AG09319 (cell line): ENCODE results near the gene POLR2F.
"Not testable (repeated sequence)": the region's sequence is repeated elsewhere in the genome, so short reads cannot be mapped to it uniquely, and the experiment has no call there.

Experiments
- DNase-seq: peaks from one replicate; pipeline ENCODE4 v3.0.0-alpha.2; 2010; ENCODE audit warnings: low read depth; ENCODE audit errors: extremely low read depth
- CTCF ChIP-seq: IDR thresholded peaks from 2 replicates; pipeline ENCODE4 v1.5.1; 2011; ENCODE audit warnings: low read depth, mild to moderate bottlenecking, inconsistent platforms, low read length, moderate library complexity

The POLR2F gene

DNA sequence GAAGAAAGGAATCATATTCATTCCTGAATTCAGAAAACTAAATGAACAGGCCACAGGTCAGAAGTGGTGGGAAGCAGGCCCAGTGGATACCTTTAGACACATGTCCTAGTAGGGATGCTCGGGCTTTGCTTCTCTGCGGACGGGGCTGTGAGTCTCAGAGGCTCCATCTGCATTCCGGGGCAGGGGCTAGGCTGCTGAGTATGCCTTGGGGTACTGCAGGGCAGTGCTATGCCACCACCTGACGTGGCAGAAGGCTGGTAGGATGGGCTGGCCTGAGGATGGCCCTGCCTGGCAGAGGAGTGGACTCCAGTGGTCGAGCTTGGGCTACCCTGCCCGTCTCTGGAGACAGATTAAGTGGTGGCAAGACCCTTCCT is 9.7 kb upstream of the POLR2F start:
- no peak for TF ChIP-seq CTCF
- DNase-seq: no peak

DNA sequence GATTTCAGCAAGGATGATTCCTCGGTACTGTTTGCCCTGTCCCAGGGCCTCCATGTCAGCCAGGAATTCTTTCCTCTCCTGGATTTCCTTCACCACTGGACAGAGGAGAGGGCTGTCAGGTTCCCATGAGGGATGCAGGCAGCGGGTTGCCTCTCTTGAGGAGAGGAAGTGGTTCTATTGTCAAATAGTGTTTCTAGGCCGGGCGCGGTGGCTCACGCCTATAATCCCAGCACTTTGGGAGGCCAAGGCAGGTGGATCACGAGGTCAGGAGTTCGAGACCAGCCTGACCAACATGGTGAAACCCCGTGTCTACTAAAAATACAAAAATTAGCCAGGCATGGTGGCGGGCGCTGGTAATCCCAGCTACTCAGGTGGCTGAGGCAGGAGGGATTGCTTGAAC is 9.1 kb upstream of the POLR2F start:
- DNase-seq: not testable (repeated sequence)

DNA sequence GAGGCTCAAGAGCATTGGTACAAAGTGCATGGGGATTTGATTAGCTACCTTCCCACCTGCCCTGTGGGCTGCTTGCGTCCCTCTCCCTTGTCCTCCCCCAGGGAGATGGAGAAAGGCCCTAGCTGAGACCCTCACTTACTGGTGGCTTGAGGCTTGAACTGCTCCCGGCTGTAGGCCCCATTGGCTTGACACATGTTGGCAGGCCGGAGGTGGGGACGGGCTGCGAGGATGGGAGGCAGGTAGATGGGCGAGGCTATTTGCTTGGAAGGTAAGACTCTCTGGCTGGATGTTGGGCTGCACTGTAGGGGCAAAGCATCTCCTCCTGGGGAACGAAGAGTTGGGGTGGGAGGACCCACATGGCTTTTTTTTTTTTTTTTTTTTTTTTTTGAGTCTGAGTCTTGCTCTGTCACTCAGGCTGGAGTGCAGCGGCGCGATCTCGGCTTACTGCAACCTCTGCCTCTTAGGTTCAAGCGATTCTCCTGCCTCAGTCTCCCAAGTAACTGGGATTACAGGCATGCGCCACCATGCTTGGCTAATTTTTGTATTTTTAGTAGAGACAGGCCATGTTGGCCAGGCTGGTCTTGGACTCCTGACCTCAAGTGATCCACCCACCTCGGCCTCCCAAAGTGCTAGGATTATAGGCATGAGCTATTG is 6.2 kb upstream of the POLR2F start:
- not testable (repeated sequence) for DNase-seq

GRCh38 chr22:37951305-37951704 is 2.2 kb upstream of the POLR2F start:
- no peak for DNase-seq
- no peak for TF ChIP-seq CTCF

DNA sequence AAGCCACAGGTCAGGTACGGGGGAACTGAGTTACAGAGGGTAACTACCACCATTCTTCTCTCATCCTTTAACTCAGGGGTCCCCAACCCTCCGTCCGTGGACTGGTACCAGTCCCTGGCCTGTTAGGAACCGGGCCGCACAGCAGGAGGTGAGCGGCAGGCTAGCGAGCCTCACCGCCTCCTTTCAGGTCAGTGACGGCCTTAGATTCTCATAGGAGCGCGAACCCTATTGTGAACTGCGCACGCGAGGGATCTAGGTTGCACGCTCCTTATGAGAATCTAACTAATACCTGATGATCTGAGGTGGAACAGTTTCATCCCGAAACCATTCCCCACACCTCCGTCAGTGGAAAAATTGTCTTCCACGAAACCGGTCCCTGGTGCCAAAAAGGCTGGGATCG is 870 bp upstream of the POLR2F start:
- DNase-seq: not testable (repeated sequence)

- no peak for DNase-seq
- TF ChIP-seq CTCF: no peak
These were observed 450 bp upstream of the POLR2F start for GRCh38 chr22:37953062-37953436.

GRCh38 chr22:37954686-37955085 is 1.2 kb downstream of the POLR2F start:
- TF ChIP-seq CTCF: no peak

GRCh38 chr22:37955825-37956397 is 2.4 kb downstream of the POLR2F start:
- DNase-seq: not testable (repeated sequence)

More at GRCh38 chr22:37954686-37955085, 1.2 kb downstream of the POLR2F start:
- DNase-seq: no peak

DNA sequence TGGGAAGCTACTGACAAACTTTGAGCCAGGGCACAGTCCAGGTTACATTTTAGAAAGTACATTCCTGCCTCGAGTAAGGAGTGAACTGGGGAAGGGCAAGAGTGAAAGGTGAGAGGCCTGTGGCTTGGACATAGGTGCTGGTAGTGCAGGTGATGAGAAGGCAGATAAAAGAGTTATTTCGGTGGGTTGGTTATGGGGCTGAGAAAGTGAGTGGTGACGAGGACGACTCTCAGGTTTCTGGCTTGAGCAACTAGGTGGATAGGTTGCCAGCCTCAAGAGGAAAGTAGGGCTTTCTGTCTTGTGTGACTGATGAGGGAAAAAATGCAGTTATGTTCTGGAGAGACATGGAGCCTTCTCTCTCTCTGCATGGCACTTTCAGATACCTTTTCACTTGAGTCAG is 3.7 kb downstream of the POLR2F start:
- DNase-seq: no peak
- no peak for TF ChIP-seq CTCF
